Keratinocyte (primary cell): ENCODE data around the gene MGMT. TPM values are rescaled to one million over a fixed set of nuclear protein-coding genes. Genes with fewer than 3 reads are reported as not detected.

ENCODE experiments used
- DNase-seq: peaks from one replicate; pipeline ENCODE4 v3.0.0-alpha.2; 2011; ENCODE audit warnings: low read depth, missing footprints, low spot score
- FAIRE-seq: peaks from 2 replicates; lab custom pipeline; 2011; peaks lifted over from hg19 to GRCh38; lab: Jason Lieb, UNC
- H2AFZ ChIP-seq: 2 replicates; pipeline ENCODE4 v1.6.0; 2012; ENCODE audit warnings: low read length, control low read depth, inconsistent platforms; ENCODE audit not compliant: control insufficient read depth
- H3K27ac ChIP-seq: 2 replicates; pipeline ENCODE4 v1.5.1; 2011; ENCODE audit warnings: low read length; ENCODE audit not compliant: control insufficient read depth, insufficient read depth
- H3K27me3 ChIP-seq: 3 replicates; pipeline ENCODE4 v1.6.0; 2011; ENCODE audit warnings: low read length; ENCODE audit not compliant: control insufficient read depth, insufficient read depth; ENCODE audit errors: extremely low read depth
- H3K36me3 ChIP-seq, 2 experiments: 2 replicates in 1 of 2; 3 replicates in 1 of 2; pipeline ENCODE4 v1.5.1; 2011; ENCODE audit warnings: low read length in 2 of 2, mild to moderate bottlenecking in 1 of 2; ENCODE audit not compliant: control insufficient read depth in 2 of 2, insufficient read depth in 2 of 2; ENCODE audit errors: extremely low read depth in 1 of 2
- H3K4me1 ChIP-seq: 3 replicates; pipeline ENCODE4 v1.5.1; 2011; ENCODE audit warnings: low read length; ENCODE audit not compliant: control insufficient read depth, insufficient read depth; ENCODE audit errors: extremely low read depth
- H3K4me2 ChIP-seq: 3 replicates; pipeline ENCODE4 v1.6.0; 2011; ENCODE audit warnings: low read depth, low read length; ENCODE audit not compliant: control insufficient read depth, insufficient read depth; ENCODE audit errors: extremely low read depth
- H3K4me3 ChIP-seq, 3 experiments: fragments of 200-600 bp in 1 of 3; sonication (generic) in 1 of 3; 2 replicates in 2 of 3; 3 replicates in 1 of 3; pipeline ENCODE4 v1.5.1; 2011 to 2016; ENCODE audit warnings: low read length in 3 of 3, mild to moderate bottlenecking in 3 of 3, control low read depth in 2 of 3, inconsistent platforms in 1 of 3, low read depth in 1 of 3, mixed read lengths in 1 of 3, mixed run types in 1 of 3, moderate library complexity in 1 of 3; ENCODE audit not compliant: control insufficient read depth in 2 of 3, insufficient read depth in 2 of 3; ENCODE audit errors: extremely low read depth in 1 of 3
- H3K79me2 ChIP-seq: 2 replicates; pipeline ENCODE4 v1.6.0; 2012; ENCODE audit warnings: low read length; ENCODE audit not compliant: control insufficient read depth, insufficient read depth
- H3K9ac ChIP-seq: 3 replicates; pipeline ENCODE4 v1.6.0; 2011; ENCODE audit warnings: low read length; ENCODE audit not compliant: control insufficient read depth, insufficient read depth; ENCODE audit errors: extremely low read depth
- H3K9me1 ChIP-seq: 3 replicates; pipeline ENCODE4 v1.6.0; 2011; ENCODE audit warnings: low read length; ENCODE audit not compliant: control insufficient read depth, insufficient read depth; ENCODE audit errors: extremely low read depth
- H3K9me3 ChIP-seq: 2 replicates; pipeline ENCODE4 v1.5.1; 2012; ENCODE audit warnings: low read depth, low read length; ENCODE audit not compliant: control insufficient read depth
- H4K20me1 ChIP-seq: 3 replicates; pipeline ENCODE4 v1.6.0; 2011; ENCODE audit warnings: low read length; ENCODE audit not compliant: control insufficient read depth, insufficient read depth; ENCODE audit errors: extremely low read depth
- CTCF ChIP-seq, 3 experiments: IDR thresholded peaks in 1 of 3; conservative IDR thresholded peaks in 1 of 3; optimal IDR thresholded peaks in 1 of 3; 2 replicates in 2 of 3; 3 replicates in 1 of 3; pipeline versions ENCODE3 to v1.5.1; 2011; ENCODE audit warnings: low read length in 3 of 3, mild to moderate bottlenecking in 3 of 3, moderate library complexity in 2 of 3, control low read depth in 1 of 3, inconsistent platforms in 1 of 3; ENCODE audit not compliant: insufficient read depth in 2 of 3; ENCODE audit errors: extremely low read depth in 1 of 3
- EZH2 ChIP-seq: IDR thresholded peaks from one replicate; pipeline ENCODE4 v1.6.1; 2012; ENCODE audit warnings: inconsistent platforms, mild to moderate bottlenecking, low read length, moderate library complexity
- dilution Hi-C: fragments of 300-500 bp; cut with MboI; formaldehyde crosslinking; loops from one replicate; pipeline ENCODE4 v1.7.0; 2020; ENCODE audit warnings: low sequenced_read_pairs; ENCODE audit not compliant: extremely low pct_ligation_motif_present
- polyA plus RNA-seq, 5 experiments: library from polyadenylated mRNA; depleted of rRNA in 3 of 5; stranded (reverse) in 3 of 5; stranded (forward) in 1 of 5; unstranded in 1 of 5; fragments of >200 nt; gene quantifications; 1 replicate in 1 of 5; 2 replicates in 3 of 5; 3 replicates in 1 of 5; pipeline versions ENCODE4 v1.2.1 to v1.2.3, GENCODE V29; 2011 to 2012; ENCODE audit warnings: missing spikeins in 2 of 5, low read depth in 1 of 5, low replicate concordance in 1 of 5

Gene MGMT
- polyA plus RNA-seq, 1 donor (not counting 4 experiments of a cell fraction or from before 2014, with no cell fraction given): 15.2 TPM

GRCh38 chr10:129550658-129551057 is 83.6 kb downstream of the MGMT start:
- H3K27ac ChIP-seq: no peak overlapping the region
- H3K4me3 ChIP-seq: no peak overlapping the region
- no peak overlapping the region for H3K4me2 ChIP-seq
- H3K9me3 ChIP-seq: no peaks in the 10 kb centered on the region
- no peak overlapping the region for H3K9ac ChIP-seq
- TF ChIP-seq CTCF (optimal IDR thresholded peaks at IDR 0.05 in 1 of 3, IDR thresholded peaks at IDR 0.05 in 1 of 3, conservative IDR thresholded peaks at IDR 0.05 in 1 of 3; ENCODE audit: extremely low read depth in 1 of 3, insufficient read depth in 2 of 3, low read length in 3 of 3) (no peak), EZH2 (no peak)
- no peak overlapping the region for H2AFZ ChIP-seq
- DNase-seq (no peak), FAIRE-seq (no peak)
- no peaks in the 10 kb centered on the region for H3K79me2 ChIP-seq
- H3K9me1 ChIP-seq: no peaks in the 10 kb centered on the region
- no peaks in the 10 kb centered on the region for H4K20me1 ChIP-seq
- H3K36me3 ChIP-seq: peaks cover 0 to 4% of the 10 kb centered on the region in 2 experiments
- dilution Hi-C loops: no loop called here
- H3K27me3 ChIP-seq: no peaks in the 10 kb centered on the region
- H3K4me1 ChIP-seq: no peaks in the 10 kb centered on the region

GRCh38 chr10:129552119-129552518 is 85.1 kb downstream of the MGMT start:
- H3K9me3 ChIP-seq: no peaks in the 10 kb centered on the region
- H3K36me3 ChIP-seq: peaks cover 0 to 4% of the 10 kb centered on the region in 2 experiments
- no peaks in the 10 kb centered on the region for H3K79me2 ChIP-seq
- no peaks in the 10 kb centered on the region for H4K20me1 ChIP-seq
- DNase-seq (no peak), FAIRE-seq (no peak)
- no peaks in the 10 kb centered on the region for H3K27me3 ChIP-seq
- no peak overlapping the region for H3K4me2 ChIP-seq
- H3K27ac ChIP-seq: no peak overlapping the region
- no peaks in the 10 kb centered on the region for H3K4me1 ChIP-seq
- H3K9ac ChIP-seq: no peak overlapping the region
- no peak overlapping the region for H3K4me3 ChIP-seq
- TF ChIP-seq CTCF (optimal IDR thresholded peaks at IDR 0.05 in 1 of 3, IDR thresholded peaks at IDR 0.05 in 1 of 3, conservative IDR thresholded peaks at IDR 0.05 in 1 of 3; ENCODE audit: extremely low read depth in 1 of 3, insufficient read depth in 2 of 3, low read length in 3 of 3) (no peak), EZH2 (no peak)
- H2AFZ ChIP-seq: no peak overlapping the region
- H3K9me1 ChIP-seq: no peaks in the 10 kb centered on the region
- dilution Hi-C loops: no loop called here
